B cell (primary cell): ENCODE measurements around the gene DCLK1. TPM values are rescaled to one million over a fixed set of nuclear protein-coding genes. Genes with fewer than 3 reads are reported as not detected.

Experiments used
- ATAC-seq: fragments of 200-7000 bp; cut with Tn5 transposase; one replicate; pipeline ENCODE4 v1.10.0; 2021; ENCODE audit warnings: low read depth, mild to moderate bottlenecking, moderate number of reproducible peaks, moderate library complexity
- CTCF ChIA-PET: fragments of 350-600 bp; sonication (Branson Sonifier 250); formaldehyde crosslinking; loops from one replicate; lab custom pipeline; 2021; ENCODE audit warnings: antibody characterized with exemption, inconsistent platforms; lab: Charles Lee
- POLR2A ChIA-PET: fragments of 350-600 bp; sonication (Branson Sonifier 250); formaldehyde crosslinking; loops from one replicate; lab custom pipeline; 2021; ENCODE audit warnings: antibody characterized with exemption; lab: Charles Lee
- DNase-seq: peaks from one replicate; pipeline ENCODE4 v3.0.0; 2013
- H2AFZ ChIP-seq: 2 replicates; pipeline ENCODE4 v1.6.1; 2012; ENCODE audit warnings: mild to moderate bottlenecking, low read depth, low read length; ENCODE audit not compliant: insufficient read depth, poor library complexity, severe bottlenecking
- H3K27ac ChIP-seq, 2 donors: 1 replicate in 1 of 2; 2 replicates in 1 of 2; pipeline ENCODE4 v1.5.1; 2012 to 2013; ENCODE audit warnings: low read length in 2 of 2, mild to moderate bottlenecking in 2 of 2, moderate library complexity in 1 of 2
- H3K27me3 ChIP-seq, 4 experiments: fragments of 200-600 bp in 1 of 4; sonication (generic) in 1 of 4; replicated peaks in 1 of 4; 1 replicate in 2 of 4; 2 replicates in 2 of 4; pipeline versions ENCODE4 v1.6.1 to v1.7.0; 2013 to 2016; ENCODE audit warnings: low read length in 3 of 4, mild to moderate bottlenecking in 2 of 4, mixed read lengths in 1 of 4, moderate library complexity in 1 of 4; ENCODE audit not compliant: insufficient read depth in 4 of 4, control insufficient read depth in 3 of 4; ENCODE audit errors: control extremely low read depth in 1 of 4
- H3K36me3 ChIP-seq, 2 experiments: replicated peaks in 1 of 2; 1 replicate in 1 of 2; 2 replicates in 1 of 2; pipeline versions ENCODE4 v1.6.1 to v1.7.1; 2013; ENCODE audit warnings: low read length in 1 of 2; ENCODE audit not compliant: insufficient read depth in 2 of 2, control insufficient read depth in 1 of 2; ENCODE audit errors: control extremely low read depth in 1 of 2, extremely low read depth in 1 of 2
- H3K4me1 ChIP-seq, 2 donors: fragments of 200-600 bp in 1 of 2; sonication (generic) in 1 of 2; 1 replicate in 1 of 2; 2 replicates in 1 of 2; pipeline versions ENCODE4 v1.5.1 to v1.6.1; 2013 to 2017; ENCODE audit warnings: low read length in 2 of 2; ENCODE audit not compliant: control insufficient read depth in 2 of 2, insufficient read depth in 2 of 2
- H3K4me2 ChIP-seq: replicated peaks from 2 replicates; pipeline ENCODE3; 2012; ENCODE audit warnings: mild to moderate bottlenecking, low read depth, low read length; ENCODE audit not compliant: poor library complexity, severe bottlenecking
- H3K4me3 ChIP-seq, 5 experiments: fragments of 200-600 bp in 1 of 5; sonication (generic) in 1 of 5; 1 replicate in 3 of 5; 2 replicates in 2 of 5; pipeline versions ENCODE4 v1.5.1 to v1.7.0; 2011 to 2016; ENCODE audit warnings: low read length in 4 of 5, mild to moderate bottlenecking in 4 of 5, low read depth in 2 of 5, control low read depth in 1 of 5, moderate library complexity in 1 of 5; ENCODE audit not compliant: insufficient read depth in 1 of 5; ENCODE audit errors: control extremely low read depth in 1 of 5, extremely low read depth in 1 of 5
- H3K79me2 ChIP-seq: fragments of 200-600 bp; sonication (generic); one replicate; pipeline ENCODE4 v1.6.0; 2016; ENCODE audit warnings: low read length; ENCODE audit not compliant: control insufficient read depth, insufficient read depth
- H3K9ac ChIP-seq: fragments of 200-600 bp; sonication (generic); 2 replicates; pipeline ENCODE4 v1.6.1; 2017; ENCODE audit warnings: mild to moderate bottlenecking, low read length, moderate library complexity
- H3K9me3 ChIP-seq, 3 donors: one replicate each; pipeline versions ENCODE4 v1.6.1 to v1.7.1; 2013; ENCODE audit warnings: low read length in 2 of 3; ENCODE audit not compliant: control insufficient read depth in 2 of 3, insufficient read depth in 1 of 3; ENCODE audit errors: control extremely low read depth in 1 of 3
- H4K20me1 ChIP-seq: 2 replicates; pipeline ENCODE4 v1.6.0; 2012; ENCODE audit warnings: mild to moderate bottlenecking, low read length; ENCODE audit not compliant: insufficient read depth, control insufficient read depth, poor library complexity, severe bottlenecking
- H3K27ac Mint-ChIP-seq: one replicate; pipeline ENCODE4 v1.8.0; 2021; ENCODE audit warnings: mixed read lengths
- H3K27me3 Mint-ChIP-seq: one replicate; pipeline ENCODE4 v1.8.0; 2021; ENCODE audit warnings: mixed read lengths
- H3K4me1 Mint-ChIP-seq: one replicate; pipeline ENCODE4 v1.8.0; 2021; ENCODE audit warnings: mixed read lengths
- H3K4me3 Mint-ChIP-seq: one replicate; pipeline ENCODE4 v1.8.0; 2021; ENCODE audit warnings: mixed read lengths
- H3K9me3 Mint-ChIP-seq: one replicate; pipeline ENCODE4 v1.8.0; 2022; ENCODE audit warnings: mixed read lengths; ENCODE audit not compliant: insufficient read depth
- EZH2 ChIP-seq: IDR thresholded peaks from 2 replicates; pipeline ENCODE4 v1.6.1; 2012; ENCODE audit warnings: borderline replicate concordance, low read depth, mild to moderate bottlenecking, moderate library complexity, low read length; ENCODE audit not compliant: insufficient read depth, poor library complexity, severe bottlenecking
- WGBS: methylation state at CpG from one replicate; pipeline ENCODE4 v1.1.5; 2013; ENCODE audit warnings: missing lambda C conversion rate; ENCODE audit not compliant: insufficient coverage; 5-methylcytosine and 5-hydroxymethylcytosine counted together
- intact Hi-C: fragments of 100-400 bp; cut with micrococcal nuclease; formaldehyde crosslinking; loops from one replicate; pipeline ENCODE4 v1.10.0; 2022
- polyA plus RNA-seq: library from polyadenylated mRNA; depleted of rRNA; stranded (reverse); fragments of >200 nt; gene quantifications from 2 replicates; pipeline ENCODE4 v1.2.3, GENCODE V29; 2012
- total RNA-seq, 2 donors: library from RNA; stranded (reverse); fragments of 120-200 nt in 1 of 2; gene quantifications; 1 replicate in 1 of 2; 2 replicates in 1 of 2; pipeline versions ENCODE4 v1.2.3 to v1.2.4, GENCODE V29; 2013 to 2022
- TF ChIP-seq, protein P1 (sequence below): fragments of 200-600 bp; IDR thresholded peaks from one replicate; pipeline ENCODE4 v1.8.0; 2022; ENCODE audit warnings: antibody characterized with exemption, mild to moderate bottlenecking

Gene DCLK1
- total and polyA plus RNA-seq, 2 donors (not counting 1 experiment from before 2014, with no cell fraction given): not detected

DNA sequence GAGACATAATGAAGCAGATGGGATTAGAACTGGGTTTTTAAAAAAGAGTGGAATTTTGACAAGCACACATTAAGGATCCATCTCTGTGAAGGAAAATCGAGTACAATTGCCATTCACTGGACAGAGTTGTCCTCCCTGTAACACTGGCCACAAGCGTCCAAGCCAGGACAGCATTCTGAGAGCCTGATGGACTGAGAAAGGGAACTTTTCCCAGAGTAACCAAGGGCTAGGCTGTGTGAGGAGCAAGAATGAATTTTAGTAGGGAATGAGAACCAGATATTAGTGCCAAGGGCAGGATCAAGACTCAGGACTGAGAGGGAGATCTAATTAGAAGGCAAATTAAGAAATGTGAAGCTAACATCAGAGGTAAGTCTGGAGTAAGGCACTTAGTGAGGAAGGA lies 73.1 kb downstream of the DCLK1 start:
- Histone ChIP-seq H3K27me3 (no peaks in the 10 kb centered on the region), H3K36me3 (no peaks in the 10 kb centered on the region), H3K79me2 (no peaks in the 10 kb centered on the region), H3K9me3 (no peaks in the 10 kb centered on the region), H4K20me1 (no peaks in the 10 kb centered on the region), H3K9ac (no peak overlapping the region), H2AFZ (no peak overlapping the region), H3K4me1 (no peaks in the 10 kb centered on the region), H3K4me3 (no peak overlapping the region), H3K27ac (no peak overlapping the region), H3K4me2 (no peak overlapping the region)
- 88% methylated on average over 2 of the region's 2 CpGs for WGBS
- intact Hi-C loops: no loop called here
- ATAC-seq (no peak), DNase-seq (no peak)
- Mint-ChIP-seq H3K27ac (no peak overlapping the region), H3K9me3 (peaks cover 1% of the 10 kb centered on the region), H3K4me1 (no peaks in the 10 kb centered on the region), H3K27me3 (no peaks in the 10 kb centered on the region), H3K4me3 (no peak overlapping the region)
- ChIA-PET POLR2A (no interaction called here), CTCF (no interaction called here)
- TF ChIP-seq EZH2: no peak
- TF ChIP-seq, protein P1, sequence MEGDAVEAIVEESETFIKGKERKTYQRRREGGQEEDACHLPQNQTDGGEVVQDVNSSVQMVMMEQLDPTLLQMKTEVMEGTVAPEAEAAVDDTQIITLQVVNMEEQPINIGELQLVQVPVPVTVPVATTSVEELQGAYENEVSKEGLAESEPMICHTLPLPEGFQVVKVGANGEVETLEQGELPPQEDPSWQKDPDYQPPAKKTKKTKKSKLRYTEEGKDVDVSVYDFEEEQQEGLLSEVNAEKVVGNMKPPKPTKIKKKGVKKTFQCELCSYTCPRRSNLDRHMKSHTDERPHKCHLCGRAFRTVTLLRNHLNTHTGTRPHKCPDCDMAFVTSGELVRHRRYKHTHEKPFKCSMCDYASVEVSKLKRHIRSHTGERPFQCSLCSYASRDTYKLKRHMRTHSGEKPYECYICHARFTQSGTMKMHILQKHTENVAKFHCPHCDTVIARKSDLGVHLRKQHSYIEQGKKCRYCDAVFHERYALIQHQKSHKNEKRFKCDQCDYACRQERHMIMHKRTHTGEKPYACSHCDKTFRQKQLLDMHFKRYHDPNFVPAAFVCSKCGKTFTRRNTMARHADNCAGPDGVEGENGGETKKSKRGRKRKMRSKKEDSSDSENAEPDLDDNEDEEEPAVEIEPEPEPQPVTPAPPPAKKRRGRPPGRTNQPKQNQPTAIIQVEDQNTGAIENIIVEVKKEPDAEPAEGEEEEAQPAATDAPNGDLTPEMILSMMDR: no peak

- CTCF ChIA-PET: no interaction called here
- POLR2A ChIA-PET: no interaction called here
- Mint-ChIP-seq H3K9me3 (no peaks in the 10 kb centered on the region), H3K4me1 (no peaks in the 10 kb centered on the region), H3K4me3 (no peak overlapping the region), H3K27me3 (no peaks in the 10 kb centered on the region), H3K27ac (no peak overlapping the region)
- Histone ChIP-seq H3K9me3 (no peaks in the 10 kb centered on the region), H3K27ac (no peak overlapping the region), H3K4me3 (no peak overlapping the region), H3K27me3 (no peaks in the 10 kb centered on the region), H3K4me1 (no peaks in the 10 kb centered on the region), H3K79me2 (no peaks in the 10 kb centered on the region), H3K9ac (no peak overlapping the region), H3K36me3 (no peaks in the 10 kb centered on the region), H3K4me2 (no peak overlapping the region), H4K20me1 (no peaks in the 10 kb centered on the region), H2AFZ (no peak overlapping the region)
- DNase-seq (no peak), ATAC-seq (no peak)
- intact Hi-C loops: no loop called here
- TF ChIP-seq, protein P1: no peak
- no peak for TF ChIP-seq EZH2
- WGBS: no CpG with 5 or more reads among the region's 1 CpG
These were observed 73.6 kb downstream of the DCLK1 start for GRCh38 chr13:36057547-36057946.
